HCT116 (cell line): ENCODE measurements around the gene DDX20. TPM values are rescaled to one million over a fixed set of nuclear protein-coding genes. Genes with fewer than 3 reads are reported as not detected.

Experiments
- ATAC-seq: fragments of 200-7000 bp; cut with Tn5 transposase; 2 replicates; pipeline ENCODE4 v1.9.1; 2020; ENCODE audit warnings: mild to moderate bottlenecking, moderate library complexity
- BruUV-seq: library from RNA; stranded (reverse); fragments of 400-500 nt; replicated peaks from 2 replicates; lab custom pipeline; 2021; lab: Mats Ljungman, UMichigan
- CTCF ChIA-PET: fragments of 300-600 bp; sonication (Branson Sonifier 250); formaldehyde crosslinking; loops from one replicate; lab custom pipeline; 2021; ENCODE audit warnings: antibody characterized with exemption; lab: Charles Lee
- POLR2A ChIA-PET: fragments of 300-600, 350-600 bp; sonication (Branson Sonifier 250); formaldehyde crosslinking; loops from one replicate; lab custom pipeline; 2021; ENCODE audit warnings: antibody characterized with exemption; lab: Charles Lee
- RAD21 ChIA-PET, 2 experiments: fragments of 300-600 bp; sonication (Branson Sonifier 250); formaldehyde crosslinking; loops; one replicate each; lab custom pipeline; 2023; ENCODE audit warnings: low total read pairs in 2 of 2; ENCODE audit not compliant: uncharacterized antibody in 2 of 2, unreplicated experiment in 2 of 2, low non-redundant PET in 1 of 2; lab: Charles Lee
- DNase-seq: peaks from one replicate; pipeline ENCODE4 v3.0.0-alpha.2; 2010; ENCODE audit warnings: low read depth, low spot score
- H2AFZ ChIP-seq: fragments of 200-600 bp; shearing (Covaris generic), sonication (generic); 2 replicates; pipeline ENCODE4 v1.6.1; 2017; ENCODE audit warnings: low read depth, mixed run types, mixed read lengths, antibody characterized with exemption, low read length; ENCODE audit not compliant: poor library complexity, severe bottlenecking
- H3K27ac ChIP-seq: 2 replicates; pipeline ENCODE4 v1.5.1; 2012; ENCODE audit warnings: low read depth, low read length
- H3K27me3 ChIP-seq: fragments of 200-600 bp; sonication (generic); 2 replicates; pipeline ENCODE4 v1.6.1; 2016; ENCODE audit warnings: mixed run types, low read length, mixed read lengths; ENCODE audit not compliant: insufficient read depth
- H3K36me3 ChIP-seq, 2 experiments: fragments of 200-500 bp in 1 of 2; fragments of 200-600 bp in 1 of 2; sonication (Bioruptor generic) in 1 of 2; sonication (generic) in 1 of 2; 2 replicates each; pipeline versions ENCODE4 v1.5.1 to v1.6.1; 2014 to 2016; ENCODE audit warnings: low read length in 2 of 2, inconsistent platforms in 1 of 2, mixed read lengths in 1 of 2, mixed run types in 1 of 2; ENCODE audit not compliant: insufficient read depth in 2 of 2, control insufficient read depth in 1 of 2
- H3K4me1 ChIP-seq, 2 experiments: fragments of 200-600 bp in 1 of 2; sonication (generic) in 1 of 2; 2 replicates each; pipeline versions ENCODE4 v1.5.1 to v1.6.1; 2012 to 2017; ENCODE audit warnings: low read length in 2 of 2, inconsistent platforms in 1 of 2, mild to moderate bottlenecking in 1 of 2, mixed read lengths in 1 of 2, mixed run types in 1 of 2, moderate library complexity in 1 of 2; ENCODE audit not compliant: insufficient read depth in 2 of 2, control insufficient read depth in 1 of 2
- H3K4me2 ChIP-seq: fragments of 200-600 bp; sonication (generic); 2 replicates; pipeline ENCODE4 v1.6.1; 2017; ENCODE audit warnings: mixed run types, low read length, mixed read lengths
- H3K4me3 ChIP-seq, 2 experiments: fragments of 200-600 bp in 1 of 2; sonication (generic) in 1 of 2; replicated peaks in 1 of 2; 2 replicates each; pipeline ENCODE4 v1.5.1; 2011 to 2016; ENCODE audit warnings: low read length in 2 of 2, control low read depth in 1 of 2, low read depth in 1 of 2, mild to moderate bottlenecking in 1 of 2, mixed read lengths in 1 of 2, mixed run types in 1 of 2
- H3K79me2 ChIP-seq: fragments of 200-600 bp; sonication (generic); 2 replicates; pipeline ENCODE4 v1.6.1; 2017; ENCODE audit warnings: mild to moderate bottlenecking, mixed run types, low read length, moderate library complexity, mixed read lengths; ENCODE audit not compliant: insufficient read depth
- H3K9ac ChIP-seq: fragments of 200-600 bp; sonication (generic); 2 replicates; pipeline ENCODE4 v1.6.1; 2016; ENCODE audit warnings: low read length, mixed read lengths
- H3K9me2 ChIP-seq: fragments of 200-600 bp; sonication (generic), shearing (Covaris generic); 2 replicates; pipeline ENCODE4 v1.6.1; 2017; ENCODE audit warnings: mixed run types, mild to moderate bottlenecking, moderate library complexity; ENCODE audit not compliant: insufficient read depth
- H3K9me3 ChIP-seq, 2 experiments: fragments of 200-500 bp in 1 of 2; fragments of 200-600 bp in 1 of 2; sonication (Bioruptor generic) in 1 of 2; sonication (generic) in 1 of 2; 2 replicates each; pipeline ENCODE4 v1.6.1; 2014 to 2017; ENCODE audit warnings: low read length in 2 of 2, mixed read lengths in 2 of 2, inconsistent platforms in 1 of 2, low read depth in 1 of 2, mild to moderate bottlenecking in 1 of 2, mixed run types in 1 of 2, moderate library complexity in 1 of 2; ENCODE audit not compliant: control insufficient read depth in 1 of 2, insufficient read depth in 1 of 2
- H4K20me1 ChIP-seq: fragments of 200-600 bp; sonication (generic), shearing (Covaris generic); 2 replicates; pipeline ENCODE4 v1.6.1; 2017; ENCODE audit warnings: mixed run types, mild to moderate bottlenecking, moderate library complexity; ENCODE audit not compliant: insufficient read depth
- CEBPB ChIP-seq: IDR thresholded peaks from 2 replicates; pipeline ENCODE4 v1.6.1; 2012; ENCODE audit warnings: low read depth
- EGR1 ChIP-seq: IDR thresholded peaks from 2 replicates; pipeline ENCODE4 v1.6.1; 2012; ENCODE audit warnings: low read depth
- FOSL1 ChIP-seq: IDR thresholded peaks from 2 replicates; pipeline ENCODE4 v1.6.1; 2012; ENCODE audit warnings: low read depth
- JUND ChIP-seq: IDR thresholded peaks from 2 replicates; pipeline ENCODE4 v1.6.1; 2012
- REST ChIP-seq: IDR thresholded peaks from 2 replicates; pipeline ENCODE4 v1.6.1; 2012; ENCODE audit warnings: low read depth
- SRF ChIP-seq: IDR thresholded peaks from 2 replicates; pipeline ENCODE4 v1.6.1; 2012; ENCODE audit warnings: low read depth
- TCF7L2 ChIP-seq: IDR thresholded peaks from 2 replicates; pipeline ENCODE4 v1.7.0; 2011; ENCODE audit warnings: borderline replicate concordance, inconsistent platforms; ENCODE audit not compliant: insufficient read depth, insufficient read length; ENCODE audit errors: extremely low read depth
- intact Hi-C: fragments of 100-400 bp; cut with micrococcal nuclease; formaldehyde crosslinking; loops from 2 replicates; pipeline ENCODE4 v1.10.0; 2022
- total RNA-seq: library from RNA; stranded (reverse); gene quantifications from one replicate; pipeline ENCODE4 v1.2.1, GENCODE V29; 2021; ENCODE audit not compliant: unreplicated experiment

The DDX20 gene
- total RNA-seq, 1 experiment from 2014 or later = 14.9 TPM

GRCh38 chr1:111762332-111762731, 6.6 kb downstream of the DDX20 start:
- ChIA-PET POLR2A (no interaction called here), CTCF (no interaction called here), RAD21 (no interaction called here)
- Histone ChIP-seq H3K4me1 (peaks cover 0 to 3% of the 10 kb centered on the region in 2 experiments; a peak in 1 of 4 replicates), H3K4me3 (no peak overlapping the region), H3K4me2 (no peak overlapping the region), H2AFZ (no peak overlapping the region), H3K79me2 (peaks cover 36% of the 10 kb centered on the region), H3K9ac (no peak overlapping the region), H3K36me3 (peaks cover 43 to 45% of the 10 kb centered on the region in 2 experiments), H3K9me2 (no peaks in the 10 kb centered on the region), H3K27ac (no peak overlapping the region), H4K20me1 (no peaks in the 10 kb centered on the region), H3K27me3 (no peaks in the 10 kb centered on the region), H3K9me3 (no peaks in the 10 kb centered on the region)
- DNase-seq = no peak
- BruUV-seq = no TSS peak
- TF ChIP-seq FOSL1 = no peak
- no peak for TF ChIP-seq SRF
- TF ChIP-seq TCF7L2 = no peak
- no peak for TF ChIP-seq CEBPB
- TF ChIP-seq REST = no peak
- intact Hi-C loops = loop anchor here (10.0 kb wide), 1 partner anchor 538 kb away; the partner anchor contains the start of gene CHI3L2
- no peak for ATAC-seq

- H3K9me3 ChIP-seq = no peaks in the 10 kb centered on the region
- ChIA-PET CTCF (interaction anchor here (0.8 to 5.1 kb wide), 6 partner anchors 12 to 539 kb away, joined by 3 to 41 read pairs (median 20); partner anchors contain the start of gene DDX20), RAD21 (no interaction called here), POLR2A (no interaction called here)
- no peak overlapping the region for H3K9ac ChIP-seq
- intact Hi-C loops = loop anchor here (2.0 to 10.0 kb wide), 3 partner anchors 111 to 543 kb away; partner anchors contain the start of gene CHI3L2
- no peak overlapping the region for H2AFZ ChIP-seq
- H3K9me2 ChIP-seq = no peaks in the 10 kb centered on the region
- H3K36me3 ChIP-seq = peaks cover 11 to 24% of the 10 kb centered on the region in 2 experiments
- H3K79me2 ChIP-seq = 0 out of 2 replicates have a peak, but pooled peaks cover 3% of the 10 kb centered on the region
- H3K27ac ChIP-seq = no peak overlapping the region
- no peaks in the 10 kb centered on the region for H3K27me3 ChIP-seq
- ATAC-seq = no peak
- H3K4me1 ChIP-seq = no peaks in the 10 kb centered on the region
- no peaks in the 10 kb centered on the region for H4K20me1 ChIP-seq
- DNase-seq = no peak
- TF ChIP-seq JUND (no peak), EGR1 (no peak)
- H3K4me2 ChIP-seq = no peak overlapping the region
- BruUV-seq = no TSS peak
- no peak overlapping the region for H3K4me3 ChIP-seq
These were observed 12.3 kb downstream of the DDX20 start for GRCh38 chr1:111768023-111768422.
